ENCODE results near the gene SYCP2L. TPM values are rescaled to one million over a fixed set of nuclear protein-coding genes. Genes with fewer than 3 reads are reported as not detected.

SYCP2L gene
- total RNA-seq, 2 experiments from 2014 or later, result not detected

DNA sequence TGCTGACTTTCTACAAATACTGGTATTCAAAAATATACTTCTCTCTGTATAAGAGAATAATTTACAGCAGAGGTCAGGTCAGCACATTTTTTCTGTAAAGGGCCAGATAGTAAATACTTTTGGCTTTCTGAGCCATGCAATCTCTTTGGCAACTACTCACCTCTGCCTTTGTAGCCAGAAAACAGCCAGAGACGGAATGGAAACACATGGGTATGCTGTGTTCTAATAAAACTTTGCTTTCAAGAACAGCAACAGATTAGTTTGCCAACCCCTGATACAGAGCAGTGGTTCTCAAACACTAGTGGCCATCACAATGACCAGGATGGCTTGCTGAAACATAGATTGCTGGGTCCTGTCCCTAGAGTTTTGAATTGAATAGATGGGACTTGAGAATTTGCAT, 46.3 kb downstream of the SYCP2L start:
- no peak overlapping the region for H3K4me3 Mint-ChIP-seq
- no peaks in the 10 kb centered on the region for H3K4me1 Mint-ChIP-seq (ENCODE audit: low read depth)
- peaks cover 15% of the 10 kb centered on the region for H3K27me3 Mint-ChIP-seq (ENCODE audit: low read depth)
- no peaks in the 10 kb centered on the region for H3K36me3 Mint-ChIP-seq (ENCODE audit: low read depth)
- no peak overlapping the region for H3K27ac Mint-ChIP-seq
- CTCF ChIA-PET, result interaction anchor here (0.6 to 1.2 kb wide), 2 partner anchors 21 to 453 kb away, joined by 3 to 4 read pairs; no protein-coding TSS in a partner anchor
- intact Hi-C loops (cut with micrococcal nuclease), result no loop called here
- DNase-seq, result no peak
- no peaks in the 10 kb centered on the region for H3K9me3 Mint-ChIP-seq

DNA sequence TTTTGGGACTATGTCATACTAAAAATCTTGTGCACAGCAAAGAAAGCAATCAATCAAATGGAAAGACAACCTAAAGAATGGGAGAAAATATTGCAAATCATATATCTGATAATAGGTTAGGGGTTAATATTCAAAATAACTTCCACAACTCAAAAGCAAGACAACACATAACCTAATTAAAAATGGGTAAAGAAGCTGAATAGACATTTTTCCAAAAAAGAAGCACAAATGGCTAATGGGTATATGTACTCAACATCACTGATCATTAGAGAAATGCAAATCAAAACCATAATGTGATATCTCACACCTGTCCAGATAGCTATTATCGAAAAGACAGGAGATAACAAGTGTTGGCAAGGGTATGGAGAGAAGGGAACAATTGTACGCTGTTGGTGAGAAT, 53.0 kb downstream of the SYCP2L start:
- no peak for DNase-seq
- intact Hi-C loops (cut with micrococcal nuclease), result no loop called here
- Mint-ChIP-seq H3K9me3 (no peaks in the 10 kb centered on the region), H3K27me3 (ENCODE audit: low read depth) (peaks cover 3% of the 10 kb centered on the region), H3K4me3 (no peak overlapping the region), H3K27ac (no peak overlapping the region), H3K36me3 (ENCODE audit: low read depth) (no peaks in the 10 kb centered on the region), H3K4me1 (ENCODE audit: low read depth) (no peaks in the 10 kb centered on the region)
- CTCF ChIA-PET, result interaction anchor here (1.9 kb wide), 1 partner anchor 15 kb away, joined by 5 read pairs; no protein-coding TSS in a partner anchor

DNA sequence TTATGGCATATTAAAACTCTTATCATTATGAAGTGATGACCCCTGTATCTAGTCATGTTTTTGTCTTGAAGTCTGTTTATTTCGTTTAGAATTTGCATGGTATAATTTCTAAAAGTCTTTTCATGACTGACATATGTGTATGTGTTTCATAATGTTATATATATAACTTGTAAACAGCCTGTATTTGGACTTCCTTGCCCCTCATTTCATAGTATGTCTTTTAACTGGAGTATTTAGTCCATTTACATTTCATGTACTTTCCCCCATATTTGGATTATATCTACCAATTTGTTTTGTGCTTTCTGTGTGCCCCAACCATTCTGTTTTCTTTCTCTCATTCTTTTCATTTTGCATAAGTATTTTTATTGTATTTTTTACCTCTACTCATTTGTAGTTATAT, 59.0 kb downstream of the SYCP2L start:
- DNase-seq, result no peak
- intact Hi-C loops (cut with micrococcal nuclease), result no loop called here
- no peaks in the 10 kb centered on the region for H3K4me1 Mint-ChIP-seq (ENCODE audit: low read depth)
- CTCF ChIA-PET, result no interaction called here
- no peaks in the 10 kb centered on the region for H3K36me3 Mint-ChIP-seq (ENCODE audit: low read depth)
- no peaks in the 10 kb centered on the region for H3K9me3 Mint-ChIP-seq
- H3K27ac Mint-ChIP-seq, result no peak overlapping the region
- H3K4me3 Mint-ChIP-seq, result no peak overlapping the region
- peaks cover 12% of the 10 kb centered on the region for H3K27me3 Mint-ChIP-seq (ENCODE audit: low read depth)

DNA sequence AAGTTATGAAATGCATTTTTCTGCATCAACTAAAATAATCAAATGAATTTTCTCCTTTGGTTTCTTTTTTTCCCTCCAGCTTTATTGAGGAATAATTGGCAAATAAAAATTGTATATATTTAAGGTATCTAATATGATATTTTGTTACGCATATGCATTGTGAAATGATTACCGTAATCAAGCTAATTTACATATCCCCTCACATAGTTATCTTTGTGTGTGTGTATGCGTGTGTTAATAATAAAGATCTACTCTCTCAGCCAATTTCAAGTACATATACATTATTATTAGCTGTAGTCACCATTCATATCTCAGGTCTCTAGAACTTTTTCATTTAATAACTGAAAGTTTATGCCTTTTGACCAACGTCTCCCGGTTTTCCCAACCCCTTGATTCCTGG, 61.1 kb downstream of the SYCP2L start:
- H3K4me1 Mint-ChIP-seq (ENCODE audit: low read depth), result no peaks in the 10 kb centered on the region
- H3K36me3 Mint-ChIP-seq (ENCODE audit: low read depth), result no peaks in the 10 kb centered on the region
- intact Hi-C loops (cut with micrococcal nuclease), result no loop called here
- peaks cover 12% of the 10 kb centered on the region for H3K27me3 Mint-ChIP-seq (ENCODE audit: low read depth)
- CTCF ChIA-PET, result no interaction called here
- H3K9me3 Mint-ChIP-seq, result no peaks in the 10 kb centered on the region
- no peak overlapping the region for H3K4me3 Mint-ChIP-seq
- no peak for DNase-seq
- no peak overlapping the region for H3K27ac Mint-ChIP-seq

GRCh38 chr6:10949579-10950490, 63.0 kb downstream of the SYCP2L start:
- no peak for DNase-seq
- no peak overlapping the region for H3K27ac Mint-ChIP-seq
- peaks cover 19% of the 10 kb centered on the region for H3K27me3 Mint-ChIP-seq (ENCODE audit: low read depth)
- no peaks in the 10 kb centered on the region for H3K36me3 Mint-ChIP-seq (ENCODE audit: low read depth)
- H3K4me1 Mint-ChIP-seq (ENCODE audit: low read depth), result no peaks in the 10 kb centered on the region
- no peaks in the 10 kb centered on the region for H3K9me3 Mint-ChIP-seq
- CTCF ChIA-PET, result interaction anchor here (0.8 kb wide), 1 partner anchor 117 kb away, joined by 3 read pairs; no protein-coding TSS in a partner anchor
- no peak overlapping the region for H3K4me3 Mint-ChIP-seq
- intact Hi-C loops (cut with micrococcal nuclease), result loop anchor here (5.0 kb wide), 1 partner anchor 192 kb away; no protein-coding TSS in a partner anchor

GRCh38 chr6:10951675-10952282, 64.9 kb downstream of the SYCP2L start:
- CTCF ChIA-PET, result interaction anchor here (0.6 to 1.9 kb wide), 5 partner anchors 28 to 473 kb away, joined by 3 to 7 read pairs (median 3); no protein-coding TSS in a partner anchor
- peaks cover 18% of the 10 kb centered on the region for H3K27me3 Mint-ChIP-seq (ENCODE audit: low read depth)
- DNase-seq, result no peak
- H3K27ac Mint-ChIP-seq, result no peak overlapping the region
- no peak overlapping the region for H3K4me3 Mint-ChIP-seq
- H3K9me3 Mint-ChIP-seq, result no peaks in the 10 kb centered on the region
- H3K4me1 Mint-ChIP-seq (ENCODE audit: low read depth), result no peaks in the 10 kb centered on the region
- intact Hi-C loops (cut with micrococcal nuclease), result loop anchor here (5.0 kb wide), 1 partner anchor 191 kb away; no protein-coding TSS in a partner anchor
- no peaks in the 10 kb centered on the region for H3K36me3 Mint-ChIP-seq (ENCODE audit: low read depth)

GRCh38 chr6:10954590-10955010, 67.7 kb downstream of the SYCP2L start:
- peak; percentile 84 for DNase-seq
- H3K9me3 Mint-ChIP-seq, result no peaks in the 10 kb centered on the region
- CTCF ChIA-PET, result interaction anchor here (0.6 to 2.3 kb wide), 19 partner anchors 9 to 620 kb away, joined by 3 to 37 read pairs (median 4); no protein-coding TSS in a partner anchor
- intact Hi-C loops (cut with micrococcal nuclease), result loop anchor here (1.0 to 5.0 kb wide), 5 partner anchors 90 to 621 kb away; partner anchors contain the start of gene ELOVL2
- peaks cover 16% of the 10 kb centered on the region for H3K27me3 Mint-ChIP-seq (ENCODE audit: low read depth)
- no peaks in the 10 kb centered on the region for H3K36me3 Mint-ChIP-seq (ENCODE audit: low read depth)
- no peaks in the 10 kb centered on the region for H3K4me1 Mint-ChIP-seq (ENCODE audit: low read depth)
- no peak overlapping the region for H3K27ac Mint-ChIP-seq
- H3K4me3 Mint-ChIP-seq, result no peak overlapping the region

DNA sequence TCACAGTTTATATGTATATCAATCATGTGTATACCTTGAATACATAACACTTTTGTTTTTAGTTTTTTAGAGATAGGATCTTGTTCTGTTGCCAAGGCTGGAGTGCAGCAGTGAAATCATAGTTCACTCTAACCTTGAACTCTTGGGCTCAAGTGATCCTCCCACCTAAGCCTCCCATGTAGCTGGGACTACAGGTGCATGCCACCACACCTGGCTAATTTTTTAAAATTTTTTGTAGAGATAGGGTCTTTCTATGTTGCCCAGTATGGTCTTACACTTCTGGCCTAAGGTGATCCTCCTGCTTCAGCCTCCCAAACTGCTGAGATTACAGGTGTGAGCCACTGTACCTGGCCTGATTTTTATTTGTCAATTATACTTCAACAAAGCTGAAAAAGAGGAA, 69.9 kb downstream of the SYCP2L start:
- intact Hi-C loops (cut with micrococcal nuclease), result no loop called here
- Mint-ChIP-seq H3K4me1 (ENCODE audit: low read depth) (no peaks in the 10 kb centered on the region), H3K4me3 (no peak overlapping the region), H3K27me3 (ENCODE audit: low read depth) (peaks cover 11% of the 10 kb centered on the region), H3K27ac (no peak overlapping the region), H3K36me3 (ENCODE audit: low read depth) (no peaks in the 10 kb centered on the region), H3K9me3 (no peaks in the 10 kb centered on the region)
- DNase-seq, result no peak
- CTCF ChIA-PET, result interaction anchor here (0.6 kb wide), 1 partner anchor 144 kb away, joined by 3 read pairs; no protein-coding TSS in a partner anchor

DNA sequence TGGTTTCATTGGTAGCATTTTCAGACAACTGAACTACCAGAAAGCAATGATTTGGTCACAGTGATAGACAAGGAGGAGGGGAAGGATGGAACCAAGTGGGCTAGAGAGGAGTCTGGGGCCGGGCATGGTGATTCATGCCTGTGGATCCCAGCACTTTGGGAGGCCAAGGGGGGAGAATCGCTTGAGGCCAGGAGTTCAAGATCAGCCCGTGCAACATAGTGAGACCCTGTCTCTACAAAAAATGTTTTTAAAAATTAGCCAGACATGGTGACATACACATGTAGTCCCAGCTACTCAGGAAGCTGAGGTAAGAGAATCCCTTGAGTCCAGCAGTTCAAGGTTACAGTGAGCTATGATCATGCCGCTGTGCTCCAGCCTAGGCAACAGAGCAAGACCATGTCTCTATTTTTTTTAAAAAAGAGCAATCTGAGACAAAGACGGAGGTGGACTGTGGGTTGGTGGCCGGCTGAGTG, 70.6 kb downstream of the SYCP2L start:
- H3K27me3 Mint-ChIP-seq (ENCODE audit: low read depth), result peaks cover 11% of the 10 kb centered on the region
- no peaks in the 10 kb centered on the region for H3K36me3 Mint-ChIP-seq (ENCODE audit: low read depth)
- no peaks in the 10 kb centered on the region for H3K4me1 Mint-ChIP-seq (ENCODE audit: low read depth)
- H3K27ac Mint-ChIP-seq, result no peak overlapping the region
- intact Hi-C loops (cut with micrococcal nuclease), result no loop called here
- no peak for DNase-seq
- CTCF ChIA-PET, result interaction anchor here (0.6 kb wide), 1 partner anchor 143 kb away, joined by 3 read pairs; no protein-coding TSS in a partner anchor
- no peak overlapping the region for H3K4me3 Mint-ChIP-seq
- H3K9me3 Mint-ChIP-seq, result no peaks in the 10 kb centered on the region

GRCh38 chr6:10960171-10960570, 73.3 kb downstream of the SYCP2L start:
- Mint-ChIP-seq H3K27ac (no peak overlapping the region), H3K4me1 (ENCODE audit: low read depth) (no peaks in the 10 kb centered on the region), H3K36me3 (ENCODE audit: low read depth) (peaks cover 2% of the 10 kb centered on the region), H3K4me3 (no peak overlapping the region), H3K27me3 (ENCODE audit: low read depth) (peaks cover 8% of the 10 kb centered on the region), H3K9me3 (no peaks in the 10 kb centered on the region)
- DNase-seq, result no peak
- CTCF ChIA-PET, result no interaction called here
- intact Hi-C loops (cut with micrococcal nuclease), result no loop called here

GRCh38 chr6:10961837-10962236, 75.0 kb downstream of the SYCP2L start:
- CTCF ChIA-PET, result no interaction called here
- DNase-seq, result no peak
- H3K9me3 Mint-ChIP-seq, result peaks cover 3% of the 10 kb centered on the region
- no peaks in the 10 kb centered on the region for H3K4me1 Mint-ChIP-seq (ENCODE audit: low read depth)
- H3K4me3 Mint-ChIP-seq, result no peak overlapping the region
- intact Hi-C loops (cut with micrococcal nuclease), result no loop called here
- H3K27me3 Mint-ChIP-seq (ENCODE audit: low read depth), result peaks cover 11% of the 10 kb centered on the region
- peaks cover 2% of the 10 kb centered on the region for H3K36me3 Mint-ChIP-seq (ENCODE audit: low read depth)
- no peak overlapping the region for H3K27ac Mint-ChIP-seq

- Mint-ChIP-seq H3K4me3 (no peak overlapping the region), H3K27me3 (ENCODE audit: low read depth) (peaks cover 11% of the 10 kb centered on the region), H3K27ac (no peak overlapping the region), H3K4me1 (ENCODE audit: low read depth) (no peaks in the 10 kb centered on the region), H3K36me3 (ENCODE audit: low read depth) (peaks cover 2% of the 10 kb centered on the region), H3K9me3 (peaks cover 3% of the 10 kb centered on the region)
- no peak for DNase-seq
- CTCF ChIA-PET, result no interaction called here
- intact Hi-C loops (cut with micrococcal nuclease), result no loop called here
Observed at GRCh38 chr6:10962673-10963072, 75.8 kb downstream of the SYCP2L start.
